Skeletal muscle tissue (tissue), 4 donors: ENCODE measurements around the gene GPR62. TPM values are rescaled to one million over a fixed set of nuclear protein-coding genes. Genes with fewer than 3 reads are reported as not detected.

Experiments
- H3K27ac ChIP-seq: one replicate; pipeline ENCODE4 v1.7.0; 2013; ENCODE audit warnings: mild to moderate bottlenecking, low read depth, low read length, inconsistent platforms
- H3K27me3 ChIP-seq, 3 donors: one replicate each; pipeline ENCODE4 v1.7.0; 2013; ENCODE audit warnings: low read length in 3 of 3; ENCODE audit not compliant: control insufficient read depth in 3 of 3, insufficient read depth in 3 of 3
- H3K36me3 ChIP-seq, 3 donors: one replicate each; pipeline ENCODE4 v1.7.0; 2013; ENCODE audit warnings: low read length in 3 of 3; ENCODE audit not compliant: control insufficient read depth in 3 of 3, insufficient read depth in 3 of 3
- H3K4me1 ChIP-seq, 3 donors: one replicate each; pipeline ENCODE4 v1.7.0; 2013; ENCODE audit warnings: low read length in 3 of 3, mild to moderate bottlenecking in 3 of 3; ENCODE audit not compliant: control insufficient read depth in 3 of 3, insufficient read depth in 3 of 3
- H3K4me3 ChIP-seq, 3 donors: one replicate each; pipeline ENCODE4 v1.7.0; 2013; ENCODE audit warnings: low read length in 3 of 3
- H3K9ac ChIP-seq, 3 donors: one replicate each; pipeline ENCODE4 v1.7.0; 2013; ENCODE audit warnings: low read length in 3 of 3, mild to moderate bottlenecking in 3 of 3, moderate library complexity in 2 of 3, low read depth in 1 of 3
- H3K9me3 ChIP-seq, 3 donors: one replicate each; pipeline ENCODE4 v1.7.0; 2013; ENCODE audit warnings: low read length in 3 of 3; ENCODE audit not compliant: control insufficient read depth in 3 of 3
- total RNA-seq: library from RNA; depleted of rRNA; stranded (reverse); fragments of >200 nt; gene quantifications from one replicate; pipeline ENCODE4 v1.2.3, GENCODE V29; 2014
- donor health status: Osteomylitis.

GPR62 gene
- total RNA-seq, 1 donor from 2014 or later: 0.52 TPM

GRCh38 chr3:51931756-51932155 lies 23.4 kb upstream of the GPR62 start:
- Histone ChIP-seq H3K9me3 (no peaks in the 10 kb centered on the region), H3K27ac (no peak overlapping the region), H3K4me3 (no peak overlapping the region), H3K4me1 (no peaks in the 10 kb centered on the region), H3K9ac (no peak overlapping the region), H3K27me3 (no peaks in the 10 kb centered on the region), H3K36me3 (peaks cover 39 to 46% (median 40%) of the 10 kb centered on the region in 3 donors)

GRCh38 chr3:51932471-51933370 lies 22.5 kb upstream of the GPR62 start:
- H3K27me3 ChIP-seq: no peaks in the 10 kb centered on the region
- H3K9me3 ChIP-seq: no peaks in the 10 kb centered on the region
- H3K4me1 ChIP-seq: no peaks in the 10 kb centered on the region
- H3K27ac ChIP-seq: no peak overlapping the region
- H3K4me3 ChIP-seq: no peak overlapping the region
- H3K9ac ChIP-seq: no peak overlapping the region
- H3K36me3 ChIP-seq: peaks cover 48 to 54% (median 49%) of the 10 kb centered on the region in 3 donors

GRCh38 chr3:51933471-51934138 lies 21.6 kb upstream of the GPR62 start:
- Histone ChIP-seq H3K36me3 (peaks cover 55 to 58% (median 56%) of the 10 kb centered on the region in 3 donors), H3K27ac (no peak overlapping the region), H3K4me3 (no peak overlapping the region), H3K9ac (no peak overlapping the region), H3K27me3 (no peaks in the 10 kb centered on the region), H3K9me3 (no peaks in the 10 kb centered on the region), H3K4me1 (no peaks in the 10 kb centered on the region)

GRCh38 chr3:51934139-51934850 lies 20.9 kb upstream of the GPR62 start:
- Histone ChIP-seq H3K27ac (no peak overlapping the region), H3K9me3 (no peaks in the 10 kb centered on the region), H3K27me3 (no peaks in the 10 kb centered on the region), H3K36me3 (peaks cover 58 to 60% (median 58%) of the 10 kb centered on the region in 3 donors), H3K4me3 (no peak overlapping the region), H3K9ac (no peak overlapping the region), H3K4me1 (no peaks in the 10 kb centered on the region)

GRCh38 chr3:51934991-51935885 lies 19.9 kb upstream of the GPR62 start:
- peaks cover 58 to 60% (median 58%) of the 10 kb centered on the region in 3 donors for H3K36me3 ChIP-seq

GRCh38 chr3:51935886-51936755 lies 19.1 kb upstream of the GPR62 start:
- Histone ChIP-seq H3K36me3 (peaks cover 55 to 60% (median 58%) of the 10 kb centered on the region in 3 donors), H3K9me3 (no peaks in the 10 kb centered on the region), H3K9ac (no peak overlapping the region), H3K4me1 (peaks cover 5 to 10% (median 9%) of the 10 kb centered on the region in 3 donors), H3K27me3 (no peaks in the 10 kb centered on the region), H3K4me3 (no peak overlapping the region), H3K27ac (no peak overlapping the region)

More at GRCh38 chr3:51934991-51935885, 19.9 kb upstream of the GPR62 start:
- Histone ChIP-seq H3K27ac (no peak overlapping the region), H3K4me1 (peaks cover 0 to under 1% (median 0%) of the 10 kb centered on the region in 3 donors), H3K27me3 (no peaks in the 10 kb centered on the region), H3K9ac (no peak overlapping the region), H3K4me3 (no peak overlapping the region), H3K9me3 (no peaks in the 10 kb centered on the region)

GRCh38 chr3:51937014-51937413 lies 18.2 kb upstream of the GPR62 start:
- H3K36me3 ChIP-seq: peaks cover 55 to 60% (median 58%) of the 10 kb centered on the region in 3 donors
- peaks cover 10 to 16% (median 11%) of the 10 kb centered on the region in 3 donors for H3K4me1 ChIP-seq
- no peak overlapping the region for H3K9ac ChIP-seq
- no peaks in the 10 kb centered on the region for H3K27me3 ChIP-seq
- no peak overlapping the region for H3K27ac ChIP-seq
- H3K9me3 ChIP-seq: no peaks in the 10 kb centered on the region
- no peak overlapping the region for H3K4me3 ChIP-seq

- peak overlapping the region in 1 of 3 donors; percentile 16 for H3K9ac ChIP-seq
- no peaks in the 10 kb centered on the region for H3K27me3 ChIP-seq
- H3K36me3 ChIP-seq: peaks cover 49 to 55% (median 53%) of the 10 kb centered on the region in 3 donors
- no peak overlapping the region for H3K27ac ChIP-seq
- H3K4me3 ChIP-seq: no peak overlapping the region
- no peaks in the 10 kb centered on the region for H3K9me3 ChIP-seq
- peaks cover 17 to 23% (median 18%) of the 10 kb centered on the region in 3 donors for H3K4me1 ChIP-seq
Measured at GRCh38 chr3:51937611-51938450, 17.4 kb upstream of the GPR62 start.
